Mucosa of gallbladder (tissue), 1 donor: Measurements from ENCODE around the gene RPL3. TPM values are rescaled to one million over a fixed set of nuclear protein-coding genes. Genes with fewer than 3 reads are reported as not detected.

Source experiments
- DNase-seq: peaks from one replicate; pipeline ENCODE4 v3.0.0-alpha.2; 2020; ENCODE audit warnings: low spot score
- total RNA-seq: library from RNA; stranded (reverse); gene quantifications from one replicate; pipeline ENCODE4 v1.2.1, GENCODE V29; 2021
- donor health status: DM: no; HTN: no; CAD: no.

RPL3 gene
- total RNA-seq, 1 donor from 2014 or later = 1,535 TPM

GRCh38 chr22:39283322-39284141, 35.9 kb downstream of the RPL3 start:
- peak; percentile 61 for DNase-seq

- no peak for DNase-seq
Observed at GRCh38 chr22:39282645-39283321, 36.6 kb downstream of the RPL3 start.

DNA sequence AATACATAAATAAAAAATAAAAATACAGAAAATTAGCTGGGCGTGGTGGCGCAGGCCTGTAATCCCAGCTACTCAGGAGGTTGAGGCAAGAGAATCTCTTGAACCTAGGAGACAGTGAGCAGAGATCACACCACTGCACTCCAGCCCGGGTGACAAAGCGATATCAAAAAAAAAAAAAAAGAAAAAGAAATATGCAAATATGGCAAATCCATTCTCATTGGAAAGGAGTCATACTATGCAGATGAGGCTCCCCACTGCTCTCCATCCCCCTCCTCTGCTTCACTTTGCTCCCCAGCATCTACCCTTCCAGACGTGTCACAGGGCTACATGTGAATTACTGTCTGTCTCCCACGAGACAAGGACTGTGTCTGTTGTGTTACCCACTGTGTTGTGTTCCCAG, 38.3 kb downstream of the RPL3 start:
- DNase-seq = no peak

DNA sequence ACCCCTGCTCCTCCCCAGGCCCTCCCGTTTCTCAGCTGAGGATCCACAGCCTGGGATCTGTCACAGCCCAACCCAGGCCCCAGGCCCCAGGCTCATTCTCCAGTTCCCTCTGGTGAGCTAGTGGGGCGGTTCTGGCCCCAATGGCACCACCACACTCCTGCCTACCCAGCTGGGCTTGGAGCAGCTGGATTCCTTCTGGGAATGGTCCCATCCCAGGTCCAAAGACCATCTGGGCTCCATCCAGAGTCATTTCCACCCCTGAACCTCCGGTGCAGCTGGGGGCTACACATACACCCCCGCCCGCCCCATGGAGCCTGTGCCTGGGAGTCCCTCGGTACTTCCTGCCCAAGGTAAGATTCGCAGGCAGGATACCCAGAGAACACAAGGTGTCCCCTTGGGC, 39.2 kb downstream of the RPL3 start:
- DNase-seq = no peak

DNA sequence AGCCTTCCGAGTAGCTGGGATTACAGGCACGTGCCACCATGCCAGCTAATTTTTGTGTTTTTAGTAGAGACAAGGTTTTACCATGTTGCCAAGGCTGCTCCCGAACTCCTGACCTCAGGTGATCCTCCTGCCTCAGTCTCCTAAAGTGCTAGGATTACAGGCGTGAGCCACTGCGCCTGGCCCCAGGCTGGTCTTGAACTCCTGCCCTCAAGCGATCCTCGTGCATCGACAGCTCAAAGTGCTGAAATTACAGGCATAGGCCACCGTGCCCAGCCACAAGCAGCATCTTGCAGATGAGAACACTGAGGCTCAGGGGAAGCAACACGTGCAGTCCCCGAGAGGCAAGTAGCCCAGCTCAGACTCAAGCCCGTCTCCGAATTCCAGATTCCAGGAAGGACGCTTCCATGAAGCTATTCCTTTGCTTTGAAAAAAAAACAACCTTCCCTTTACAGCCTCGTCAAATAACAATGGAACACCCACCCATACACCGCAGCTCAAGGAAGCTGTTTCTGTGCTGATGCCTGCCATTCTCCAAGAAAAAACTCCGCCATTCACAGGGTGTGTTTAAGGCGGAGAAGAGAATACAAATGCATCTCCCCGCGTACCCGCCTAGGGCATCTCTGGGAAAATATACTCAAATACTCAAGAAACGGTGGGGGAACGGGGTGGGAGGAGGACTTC, 40.1 kb downstream of the RPL3 start:
- DNase-seq = no peak

DNA sequence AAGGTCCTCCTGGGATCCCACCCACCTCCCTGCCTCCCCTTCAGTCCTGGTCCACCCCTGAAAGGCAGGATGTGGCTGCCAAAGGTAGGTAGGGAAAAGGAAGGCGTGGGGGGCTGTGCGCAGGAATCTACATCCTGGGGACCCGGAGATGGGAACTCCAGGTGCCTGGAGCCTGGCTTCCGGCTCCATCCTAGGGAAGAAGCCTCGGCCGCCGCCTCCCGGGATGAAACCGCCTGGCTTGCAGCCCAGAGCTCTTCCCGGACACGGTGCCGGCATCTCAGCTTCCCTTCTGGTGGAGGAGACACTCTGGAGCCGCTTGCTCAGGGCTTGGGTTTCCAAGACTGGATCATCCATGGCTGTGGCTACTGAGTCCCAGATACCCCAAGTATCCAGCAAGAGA, 41.4 kb downstream of the RPL3 start:
- DNase-seq = no peak

DNA sequence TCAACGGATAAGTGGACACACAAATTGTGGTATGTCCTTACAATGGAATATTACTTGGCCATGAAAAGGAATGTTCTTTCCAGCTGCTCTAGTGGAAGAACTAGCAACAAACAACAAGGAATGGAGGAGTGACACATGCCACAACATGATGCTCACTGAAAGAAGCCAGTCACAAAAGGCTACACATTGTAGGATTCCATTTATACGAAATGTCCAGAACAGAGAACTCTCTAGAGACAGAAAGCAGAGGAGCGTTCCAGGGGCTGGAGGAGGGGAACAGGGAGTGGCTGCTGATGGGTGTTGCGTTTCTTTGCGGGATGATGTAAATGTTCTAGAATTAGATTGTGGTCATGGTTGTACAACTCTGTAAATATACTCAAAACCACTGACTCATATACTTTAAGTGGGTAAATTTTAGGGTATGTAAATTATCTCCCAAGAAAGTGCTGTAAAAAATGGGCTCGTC, 42.2 kb downstream of the RPL3 start:
- DNase-seq = no peak

GRCh38 chr22:39276440-39277141, 42.8 kb downstream of the RPL3 start:
- no peak for DNase-seq

- DNase-seq = no peak
Observed at GRCh38 chr22:39275814-39276439, 43.5 kb downstream of the RPL3 start.

- DNase-seq = no peak
Observed at GRCh38 chr22:39273950-39274887, 45.2 kb downstream of the RPL3 start.

- DNase-seq = no peak
Observed at GRCh38 chr22:39270792-39271191, 48.6 kb downstream of the RPL3 start.

- no peak for DNase-seq
Observed at GRCh38 chr22:39270280-39270679, 49.1 kb downstream of the RPL3 start.

DNA sequence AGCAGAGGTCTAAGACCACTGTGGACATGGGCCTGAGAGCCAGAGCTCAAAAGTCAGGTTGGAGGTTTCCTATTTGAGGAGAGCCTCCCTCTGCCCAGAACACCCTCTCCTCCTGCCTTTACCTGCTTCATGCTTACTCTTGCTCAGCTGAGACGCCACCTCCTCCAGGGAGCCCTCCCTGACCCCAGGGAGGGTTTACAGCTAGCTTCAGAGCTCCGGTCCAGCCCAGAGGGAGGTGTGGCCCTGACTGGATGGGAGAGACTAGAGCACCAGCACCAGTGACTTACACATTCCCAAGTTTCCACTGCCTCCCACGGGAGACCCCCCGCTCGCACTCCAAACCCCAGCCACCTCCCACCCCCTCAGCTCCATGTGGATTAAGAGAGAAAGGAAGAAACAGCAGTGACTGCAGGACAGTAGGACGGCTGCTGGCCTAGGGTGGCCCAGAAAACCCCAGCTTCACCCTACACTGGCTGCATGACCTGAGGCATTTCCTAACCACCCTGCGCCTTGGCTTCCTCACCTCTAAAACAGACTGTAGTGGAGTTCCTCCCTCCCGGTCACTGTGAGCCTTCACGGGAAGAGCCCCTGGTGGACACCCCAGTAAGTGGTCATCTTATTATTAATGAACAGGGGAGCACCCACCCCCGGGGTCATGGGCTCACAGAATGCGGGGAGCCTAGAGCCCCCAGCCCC, 50.2 kb downstream of the RPL3 start:
- DNase-seq = no peak

DNA sequence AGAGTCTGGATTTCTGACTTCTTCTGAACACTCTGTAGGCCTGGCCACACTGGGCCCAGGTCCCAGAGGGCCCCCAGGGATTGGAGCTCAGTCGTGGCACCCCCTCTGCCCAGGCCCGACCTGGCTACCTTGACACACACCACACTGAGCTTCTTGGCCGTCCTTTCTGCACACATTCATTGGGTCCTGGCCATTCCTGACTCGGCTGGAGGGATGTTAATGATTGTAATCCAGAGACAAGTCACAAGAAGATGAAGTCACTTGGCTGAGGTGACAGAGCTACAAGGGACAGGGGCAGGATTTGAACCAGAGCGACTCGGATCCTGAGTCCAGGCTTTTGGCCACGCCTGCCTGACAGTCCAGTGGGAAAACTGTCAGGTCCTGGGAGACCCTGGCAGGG, 50.8 kb downstream of the RPL3 start:
- no peak for DNase-seq

- DNase-seq = no peak
Observed at GRCh38 chr22:39267974-39268373, 51.4 kb downstream of the RPL3 start.

DNA sequence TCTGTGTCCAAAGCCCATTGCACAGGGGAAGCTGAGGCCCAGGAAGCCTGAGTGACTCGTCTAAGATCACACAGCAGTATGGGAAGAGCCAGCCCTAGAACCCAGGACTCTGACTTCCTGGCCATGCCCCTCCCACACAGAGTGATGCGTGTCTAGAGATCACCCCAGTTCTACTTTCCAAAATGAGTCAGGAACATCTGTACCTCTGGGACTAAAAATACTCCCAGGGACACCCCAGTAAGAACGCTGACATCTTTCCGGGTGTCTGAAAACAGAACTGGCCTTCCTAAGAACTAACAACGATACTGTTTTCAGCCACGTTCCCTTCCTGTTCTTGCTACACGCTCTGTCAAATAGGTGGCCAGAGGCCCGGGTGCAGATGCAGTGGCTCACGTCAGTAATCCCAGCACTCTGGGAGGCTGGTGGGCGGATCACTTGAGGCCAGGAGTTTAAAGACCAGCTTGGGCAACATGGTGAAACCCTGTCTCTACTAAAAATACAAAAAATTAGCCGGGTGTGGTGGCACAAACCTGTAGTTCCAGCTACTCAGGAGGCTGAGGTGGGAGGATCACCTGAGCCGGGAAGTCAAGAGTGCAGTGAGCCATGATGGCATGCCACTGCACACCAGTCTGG, 52.9 kb downstream of the RPL3 start:
- DNase-seq = peak; percentile 47

- no peak for DNase-seq
Observed at GRCh38 chr22:39265143-39265886, 54.1 kb downstream of the RPL3 start.

- peak; percentile 66 for DNase-seq
Observed at GRCh38 chr22:39264349-39265038, 54.9 kb downstream of the RPL3 start.
